Erythroblast (primary cell): ENCODE results near the gene LZIC.

ENCODE experiments used
- GATA1 ChIP-seq: IDR thresholded peaks from 2 replicates; pipeline ENCODE4 v1.6.1; 2011; ENCODE audit warnings: low read depth, mild to moderate bottlenecking, control low read depth, low read length, moderate library complexity
- POLR2A ChIP-seq: IDR thresholded peaks from 2 replicates; pipeline ENCODE4 v1.6.1; 2011; ENCODE audit warnings: mild to moderate bottlenecking, low read length

GRCh38 chr1:9960011-9960410 lies 16.8 kb upstream of the LZIC start:
- no peak for TF ChIP-seq POLR2A
- TF ChIP-seq GATA1, result no peak
